ENCODE data around the gene DACT3. TPM values are rescaled to one million over a fixed set of nuclear protein-coding genes. Genes with fewer than 3 reads are reported as not detected.

DACT3 gene
- total RNA-seq, 6 donors from 2014 or later: 1.8 to 12.0 (median 4.0) TPM

GRCh38 chr19:46626446-46626845 lies 34.5 kb downstream of the DACT3 start:
- peak in 1 of 2 donors; percentile 7 for TF ChIP-seq POLR2AphosphoS5 (IDR thresholded peaks at IDR 0.05)
- TF ChIP-seq CTCF (IDR thresholded peaks at IDR 0.05): no peak
- TF ChIP-seq EP300 (IDR thresholded peaks at IDR 0.05): no peak
- no peak for DNase-seq
- no peaks in the 10 kb centered on the region for H3K27me3 ChIP-seq
- H3K4me3 ChIP-seq: no peak overlapping the region
- H3K9me3 ChIP-seq: no peaks in the 10 kb centered on the region
- peaks cover 20 to 31% (median 23%) of the 10 kb centered on the region in 4 donors for H3K4me1 ChIP-seq
- ATAC-seq (ENCODE audit: low FRiP score in 2 of 2): no peak
- WGBS, 2 donors: 28 to 36% methylated on average over 6 to 12 of the region's 14 CpGs
- no peaks in the 10 kb centered on the region for H3K36me3 ChIP-seq
- peak overlapping the region; percentile 63 to 88 (median 80) for H3K27ac ChIP-seq

GRCh38 chr19:46625731-46626130 lies 35.3 kb downstream of the DACT3 start:
- peak in 1 of 2 donors; percentile 4 for ATAC-seq (ENCODE audit: low FRiP score in 2 of 2)
- TF ChIP-seq POLR2A (IDR thresholded peaks at IDR 0.05) (no peak), CTCF (IDR thresholded peaks at IDR 0.05) (no peak), POLR2AphosphoS5 (IDR thresholded peaks at IDR 0.05) (no peak), EP300 (IDR thresholded peaks at IDR 0.05) (no peak)
- DNase-seq: no peak
- 69 to 77% methylated on average over 8 to 9 of the region's 12 CpGs for WGBS, 2 donors
- peak overlapping the region; percentile 63 to 88 (median 80) for H3K27ac ChIP-seq
- H3K27me3 ChIP-seq: no peaks in the 10 kb centered on the region
- H3K4me3 ChIP-seq: no peak overlapping the region
- H3K4me1 ChIP-seq: peaks cover 23 to 27% (median 24%) of the 10 kb centered on the region in 4 donors
- H3K36me3 ChIP-seq: no peaks in the 10 kb centered on the region
- H3K9me3 ChIP-seq: no peaks in the 10 kb centered on the region

GRCh38 chr19:46624958-46625661 lies 35.9 kb downstream of the DACT3 start, which contains the start of gene PTGIR:
Gene PTGIR, minus strand, starts transcription at chr19:46625089. Its CDS starts 864 bp downstream, at chr19:46624225.
- peak; percentile 62 to 84 for ATAC-seq (ENCODE audit: low FRiP score in 2 of 2)
- Histone ChIP-seq H3K4me1 (peaks cover 27 to 30% (median 29%) of the 10 kb centered on the region in 4 donors), H3K36me3 (no peaks in the 10 kb centered on the region), H3K27ac (peak within 1 kb of the TSS; percentile 63 to 88 (median 80)), H3K9me3 (no peaks in the 10 kb centered on the region), H3K4me3 (peak within 1 kb of the TSS; percentile 8 to 47 (median 32)), H3K27me3 (no peaks in the 10 kb centered on the region)
- WGBS, 2 donors: 26 to 29% methylated on average over 11 to 13 of the region's 13 CpGs
- DNase-seq: no peak
- TF ChIP-seq EP300 (IDR thresholded peaks at IDR 0.05) (no peak), CTCF (IDR thresholded peaks at IDR 0.05) (no peak), POLR2AphosphoS5 (IDR thresholded peaks at IDR 0.05) (peak; percentile 69 to 83), POLR2A (IDR thresholded peaks at IDR 0.05) (peak in 1 of 4 donors; percentile 53)

GRCh38 chr19:46623915-46624502 lies 37.0 kb downstream of the DACT3 start:
- Histone ChIP-seq H3K9me3 (no peaks in the 10 kb centered on the region), H3K27ac (peak overlapping the region; percentile 63 to 88 (median 80)), H3K4me1 (peaks cover 33 to 40% (median 36%) of the 10 kb centered on the region in 4 donors), H3K36me3 (no peaks in the 10 kb centered on the region), H3K4me3 (peak overlapping the region; percentile 8 to 47 (median 32)), H3K27me3 (no peaks in the 10 kb centered on the region)
- 85 to 87% methylated on average over 9 to 16 of the region's 35 CpGs for WGBS, 2 donors
- no peak for ATAC-seq (ENCODE audit: low FRiP score in 2 of 2)
- TF ChIP-seq POLR2AphosphoS5 (IDR thresholded peaks at IDR 0.05) (no peak), POLR2A (IDR thresholded peaks at IDR 0.05) (no peak), EP300 (IDR thresholded peaks at IDR 0.05) (no peak), CTCF (IDR thresholded peaks at IDR 0.05) (no peak)
- DNase-seq: no peak

Data from upper lobe of left lung (tissue), 6 donors.